ENCODE measurements around the gene FOXK1.

Gene FOXK1

GRCh38 chr7:4745971-4746919, 64.2 kb downstream of the FOXK1 start:
- DNase-seq: no peak

GRCh38 chr7:4747013-4747412, 64.9 kb downstream of the FOXK1 start:
- no peak for DNase-seq

GRCh38 chr7:4747746-4748145, 65.7 kb downstream of the FOXK1 start:
- DNase-seq: no peak

GRCh38 chr7:4748231-4748681, 66.2 kb downstream of the FOXK1 start:
- no peak for DNase-seq

- no peak for DNase-seq
Observed at GRCh38 chr7:4749363-4749762, 67.3 kb downstream of the FOXK1 start.

GRCh38 chr7:4749798-4750197, 67.7 kb downstream of the FOXK1 start:
- no peak for DNase-seq

GRCh38 chr7:4751398-4751947, 69.4 kb downstream of the FOXK1 start:
- DNase-seq: no peak

- DNase-seq: no peak
Observed at GRCh38 chr7:4753598-4754432, 71.7 kb downstream of the FOXK1 start.

GRCh38 chr7:4754433-4755010, 72.4 kb downstream of the FOXK1 start:
- DNase-seq: no peak

- no peak for DNase-seq
Observed at GRCh38 chr7:4755045-4755444, 73.0 kb downstream of the FOXK1 start.

GRCh38 chr7:4758111-4758510, 76.0 kb downstream of the FOXK1 start:
- DNase-seq: no peak

GRCh38 chr7:4758791-4759190, 76.7 kb downstream of the FOXK1 start:
- DNase-seq: no peak

GRCh38 chr7:4759211-4759610, 77.1 kb downstream of the FOXK1 start:
- no peak for DNase-seq

GRCh38 chr7:4760952-4761351, 78.9 kb downstream of the FOXK1 start:
- no peak for DNase-seq

- DNase-seq: no peak
Observed at GRCh38 chr7:4762121-4763055, 80.3 kb downstream of the FOXK1 start.

GRCh38 chr7:4763091-4763793, 81.1 kb downstream of the FOXK1 start:
- DNase-seq: no peak

- DNase-seq: no peak
Observed at GRCh38 chr7:4763794-4764185, 81.7 kb downstream of the FOXK1 start.

GRCh38 chr7:4764402-4765007, 82.4 kb downstream of the FOXK1 start:
- no peak for DNase-seq

- DNase-seq: no peak
Observed at GRCh38 chr7:4765776-4766490, 83.8 kb downstream of the FOXK1 start.
